Activated B cell treated with CpG ODN at 0.5 μM for 24 hours (primary cell): Measurements from ENCODE around the gene CRYL1. TPM values are rescaled to one million over a fixed set of nuclear protein-coding genes. Genes with fewer than 3 reads are reported as not detected.

ENCODE experiments used
- ATAC-seq: fragments of 200-7000 bp; cut with Tn5 transposase; one replicate; pipeline ENCODE4 v1.10.0; 2021; ENCODE audit warnings: low read depth, mild to moderate bottlenecking, moderate library complexity
- CTCF ChIA-PET: fragments of 350-600 bp; sonication (Branson Sonifier 250); formaldehyde crosslinking; loops from one replicate; lab custom pipeline; 2021; ENCODE audit warnings: antibody characterized with exemption; lab: Charles Lee
- POLR2A ChIA-PET: fragments of 350-600 bp; sonication (Branson Sonifier 250); formaldehyde crosslinking; loops from one replicate; lab custom pipeline; 2021; ENCODE audit warnings: antibody characterized with exemption; lab: Charles Lee
- DNase-seq: peaks from one replicate; pipeline ENCODE4 v3.0.0; 2022
- H3K27ac Mint-ChIP-seq: one replicate; pipeline ENCODE4 v1.8.0; 2020; ENCODE audit warnings: mixed read lengths
- H3K27me3 Mint-ChIP-seq: one replicate; pipeline ENCODE4 v1.8.0; 2021; ENCODE audit warnings: mixed read lengths
- H3K36me3 Mint-ChIP-seq: one replicate; pipeline ENCODE4 v1.8.0; 2021; ENCODE audit warnings: low read depth, mixed read lengths
- H3K4me1 Mint-ChIP-seq: one replicate; pipeline ENCODE4 v1.8.0; 2021; ENCODE audit warnings: mixed read lengths
- H3K4me3 Mint-ChIP-seq: one replicate; pipeline ENCODE4 v1.8.0; 2020; ENCODE audit warnings: mild to moderate bottlenecking, mixed read lengths
- H3K9me3 Mint-ChIP-seq: one replicate; pipeline ENCODE4 v1.8.0; 2020; ENCODE audit warnings: mixed read lengths
- intact Hi-C: fragments of 100-400 bp; cut with micrococcal nuclease; formaldehyde crosslinking; loops from one replicate; pipeline ENCODE4 v1.15.1; 2024
- total RNA-seq: library from RNA; stranded (reverse); gene quantifications from 2 replicates; pipeline ENCODE4 v1.2.3, GENCODE V29; 2022
- TF ChIP-seq, protein P1 (sequence below): fragments of 200-600 bp; IDR thresholded peaks from one replicate; pipeline ENCODE4 v1.8.0; 2022; ENCODE audit warnings: antibody characterized with exemption, mild to moderate bottlenecking

Gene CRYL1
- total RNA-seq, 1 donor from 2014 or later, result 9.6 TPM

DNA sequence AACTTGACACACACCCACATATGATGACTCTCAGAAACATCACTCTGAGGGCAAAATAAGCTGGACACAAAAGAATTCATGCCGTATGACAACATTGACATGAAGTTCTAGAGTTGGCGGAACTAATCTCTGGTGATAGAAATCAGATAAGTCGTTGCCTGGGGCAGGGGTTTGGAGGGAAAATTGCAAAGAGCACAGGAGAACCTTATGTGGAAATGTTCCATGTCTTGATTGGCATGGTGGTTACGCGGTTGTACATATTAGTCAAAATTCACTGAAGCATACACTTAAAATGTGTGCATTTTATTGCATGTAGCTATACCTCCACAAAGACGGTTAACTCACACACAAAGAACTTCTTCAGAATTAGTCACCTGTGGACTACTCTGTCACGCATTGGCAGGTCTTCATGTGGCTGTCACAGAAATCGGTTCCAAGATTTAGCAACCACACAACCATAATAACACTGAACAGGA lies 155.7 kb downstream of the CRYL1 start:
- peaks cover 7% of the 10 kb centered on the region for H3K27me3 Mint-ChIP-seq
- H3K27ac Mint-ChIP-seq, result no peak overlapping the region
- CTCF ChIA-PET, result no interaction called here
- H3K36me3 Mint-ChIP-seq, result no peaks in the 10 kb centered on the region
- intact Hi-C loops, result no loop called here
- H3K4me3 Mint-ChIP-seq, result no peak overlapping the region
- no peak for ATAC-seq
- TF ChIP-seq, protein P1, sequence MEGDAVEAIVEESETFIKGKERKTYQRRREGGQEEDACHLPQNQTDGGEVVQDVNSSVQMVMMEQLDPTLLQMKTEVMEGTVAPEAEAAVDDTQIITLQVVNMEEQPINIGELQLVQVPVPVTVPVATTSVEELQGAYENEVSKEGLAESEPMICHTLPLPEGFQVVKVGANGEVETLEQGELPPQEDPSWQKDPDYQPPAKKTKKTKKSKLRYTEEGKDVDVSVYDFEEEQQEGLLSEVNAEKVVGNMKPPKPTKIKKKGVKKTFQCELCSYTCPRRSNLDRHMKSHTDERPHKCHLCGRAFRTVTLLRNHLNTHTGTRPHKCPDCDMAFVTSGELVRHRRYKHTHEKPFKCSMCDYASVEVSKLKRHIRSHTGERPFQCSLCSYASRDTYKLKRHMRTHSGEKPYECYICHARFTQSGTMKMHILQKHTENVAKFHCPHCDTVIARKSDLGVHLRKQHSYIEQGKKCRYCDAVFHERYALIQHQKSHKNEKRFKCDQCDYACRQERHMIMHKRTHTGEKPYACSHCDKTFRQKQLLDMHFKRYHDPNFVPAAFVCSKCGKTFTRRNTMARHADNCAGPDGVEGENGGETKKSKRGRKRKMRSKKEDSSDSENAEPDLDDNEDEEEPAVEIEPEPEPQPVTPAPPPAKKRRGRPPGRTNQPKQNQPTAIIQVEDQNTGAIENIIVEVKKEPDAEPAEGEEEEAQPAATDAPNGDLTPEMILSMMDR, result no peak
- POLR2A ChIA-PET, result no interaction called here
- DNase-seq, result no peak
- no peaks in the 10 kb centered on the region for H3K9me3 Mint-ChIP-seq
- H3K4me1 Mint-ChIP-seq, result no peaks in the 10 kb centered on the region

DNA sequence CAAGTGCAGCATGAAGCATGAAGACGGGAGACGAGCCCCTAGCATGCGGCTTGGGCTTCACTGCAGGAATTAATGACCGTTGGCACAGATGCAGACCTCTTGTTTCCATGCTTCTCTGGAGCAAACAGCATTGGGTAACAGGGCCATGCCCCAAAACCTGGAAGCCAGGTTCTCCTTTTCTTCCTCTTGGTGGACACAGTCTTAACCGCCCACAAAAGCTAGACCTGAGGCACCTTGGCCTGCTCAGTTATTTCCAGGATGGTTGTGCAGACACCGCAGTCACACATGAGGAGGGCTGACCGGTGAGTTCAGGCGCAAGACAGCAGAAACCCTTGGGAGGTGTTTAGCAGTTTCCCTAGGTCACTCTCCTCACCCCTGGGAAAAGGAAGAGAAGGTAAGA lies 159.6 kb downstream of the CRYL1 start:
- Mint-ChIP-seq H3K27me3 (peaks cover 8% of the 10 kb centered on the region), H3K4me1 (no peaks in the 10 kb centered on the region), H3K36me3 (no peaks in the 10 kb centered on the region), H3K9me3 (no peaks in the 10 kb centered on the region), H3K27ac (no peak overlapping the region), H3K4me3 (no peak overlapping the region)
- POLR2A ChIA-PET, result no interaction called here
- intact Hi-C loops, result no loop called here
- ATAC-seq (no peak), DNase-seq (no peak)
- CTCF ChIA-PET, result no interaction called here
- TF ChIP-seq, protein P1, result no peak

DNA sequence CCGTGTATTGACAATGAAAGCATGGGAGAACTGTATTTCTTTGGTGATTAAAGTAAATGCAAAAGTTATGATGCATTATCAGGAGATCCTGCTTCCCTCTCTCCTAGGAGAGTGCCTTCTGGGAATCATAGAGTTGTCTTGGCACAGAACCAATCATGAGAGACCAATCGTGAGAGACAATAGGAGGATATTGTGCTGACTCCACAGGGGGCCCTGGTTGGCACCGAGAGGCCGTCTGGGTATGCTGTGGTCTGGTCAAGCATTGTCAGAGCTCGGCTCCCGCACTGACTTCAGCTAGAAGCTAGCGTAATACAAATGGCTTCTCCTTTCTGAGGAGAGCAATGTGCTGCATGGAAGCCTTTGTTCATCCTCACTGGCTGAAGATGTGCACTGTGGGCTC lies 162.1 kb downstream of the CRYL1 start:
- DNase-seq (no peak), ATAC-seq (no peak)
- intact Hi-C loops, result no loop called here
- TF ChIP-seq, protein P1, result no peak
- Mint-ChIP-seq H3K36me3 (no peaks in the 10 kb centered on the region), H3K4me3 (no peak overlapping the region), H3K27me3 (peaks cover 3% of the 10 kb centered on the region), H3K9me3 (no peaks in the 10 kb centered on the region), H3K27ac (no peak overlapping the region), H3K4me1 (no peaks in the 10 kb centered on the region)
- CTCF ChIA-PET, result no interaction called here
- POLR2A ChIA-PET, result no interaction called here

DNA sequence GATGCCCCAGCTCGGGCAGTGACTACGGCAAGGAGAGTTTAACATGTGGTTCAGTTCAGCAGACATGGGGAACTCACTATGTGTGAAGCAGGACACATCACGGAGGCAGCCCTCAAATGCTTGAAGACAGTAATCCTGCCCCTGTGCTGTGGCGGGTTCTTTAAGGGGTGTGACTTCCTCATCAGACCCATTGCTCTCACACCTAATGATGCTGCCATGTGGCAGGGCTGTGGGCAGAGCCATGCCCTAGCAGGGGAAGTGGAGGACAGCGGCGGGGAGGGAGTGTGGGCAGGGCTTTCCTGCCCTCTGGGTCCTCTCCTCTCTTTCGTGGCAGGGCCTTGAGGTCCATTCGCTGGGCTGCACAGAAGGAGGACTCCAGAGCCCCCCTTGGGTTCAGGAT lies 162.5 kb downstream of the CRYL1 start:
- no peak for ATAC-seq
- DNase-seq, result no peak
- no peak overlapping the region for H3K27ac Mint-ChIP-seq
- peaks cover 3% of the 10 kb centered on the region for H3K27me3 Mint-ChIP-seq
- ChIA-PET POLR2A (no interaction called here), CTCF (no interaction called here)
- no peaks in the 10 kb centered on the region for H3K9me3 Mint-ChIP-seq
- TF ChIP-seq, protein P1, result no peak
- no peaks in the 10 kb centered on the region for H3K36me3 Mint-ChIP-seq
- H3K4me1 Mint-ChIP-seq, result no peaks in the 10 kb centered on the region
- no peak overlapping the region for H3K4me3 Mint-ChIP-seq
- intact Hi-C loops, result no loop called here

DNA sequence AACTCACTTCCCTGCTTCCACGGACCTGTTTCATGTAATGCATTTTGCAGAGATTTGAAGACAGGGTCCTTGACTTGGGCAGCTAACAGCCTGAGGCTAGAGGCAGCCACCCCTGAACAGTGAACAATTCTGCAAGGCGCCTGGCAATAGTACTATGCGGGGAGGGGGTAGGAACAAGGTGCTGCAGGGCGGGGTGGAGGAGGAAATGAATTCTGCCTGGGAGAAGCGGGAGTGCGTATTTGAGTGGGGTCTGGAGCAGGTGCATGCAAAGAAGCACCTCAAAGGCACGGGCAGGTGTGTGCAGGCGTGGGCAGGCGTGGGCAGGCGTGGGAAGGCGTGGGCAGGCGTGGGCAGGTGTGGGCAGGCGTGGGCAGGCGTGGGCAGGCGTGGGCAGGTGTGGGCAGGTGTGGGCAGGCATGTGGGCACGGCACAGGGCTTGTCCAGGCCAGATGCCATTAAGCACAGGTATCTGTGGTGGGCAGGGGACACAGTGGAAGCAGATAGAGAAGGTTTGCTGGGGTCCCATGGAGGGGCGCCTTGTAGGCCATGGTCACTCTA lies 163.1 kb downstream of the CRYL1 start:
- ATAC-seq (no peak), DNase-seq (no peak)
- Mint-ChIP-seq H3K36me3 (no peaks in the 10 kb centered on the region), H3K27ac (no peak overlapping the region), H3K4me3 (no peak overlapping the region), H3K4me1 (no peaks in the 10 kb centered on the region), H3K9me3 (no peaks in the 10 kb centered on the region), H3K27me3 (peaks cover 3% of the 10 kb centered on the region)
- ChIA-PET POLR2A (no interaction called here), CTCF (no interaction called here)
- TF ChIP-seq, protein P1, result no peak
- intact Hi-C loops, result no loop called here
